H1 (cell line): ENCODE results near the gene ISG20L2. TPM values are rescaled to one million over a fixed set of nuclear protein-coding genes. Genes with fewer than 3 reads are reported as not detected.

Experiments used
- CTCF ChIA-PET: fragments of 300-600 bp; sonication (Branson Sonifier 250); formaldehyde crosslinking; loops from one replicate; lab custom pipeline; 2021; ENCODE audit not compliant: partially characterized antibody; lab: Charles Lee
- POLR2A ChIA-PET: fragments of 300-600 bp; sonication (Branson Sonifier 250); formaldehyde crosslinking; loops from one replicate; lab custom pipeline; 2021; ENCODE audit warnings: inconsistent platforms; ENCODE audit not compliant: partially characterized antibody; lab: Charles Lee
- DNase-seq, 2 experiments: peaks; one replicate each; pipeline versions ENCODE4 v3.0.0 to v3.0.0-alpha.2; 2010 to 2022; ENCODE audit warnings: low spot score in 2 of 2, low read depth in 1 of 2, mixed read lengths in 1 of 2
- FAIRE-seq: peaks from 2 replicates; lab custom pipeline; 2011; peaks lifted over from hg19 to GRCh38; lab: Jason Lieb, UNC
- H2AFZ ChIP-seq: 2 replicates; pipeline ENCODE4 v1.8.1; 2012; ENCODE audit warnings: low read length, inconsistent platforms
- H2AK5ac ChIP-seq: 2 replicates; pipeline ENCODE4 v1.6.1; 2013; ENCODE audit warnings: low read depth, low read length
- H2BK120ac ChIP-seq: replicated peaks from 2 replicates; pipeline ENCODE3; 2013; ENCODE audit warnings: low read depth, low read length, inconsistent platforms
- H2BK12ac ChIP-seq: 2 replicates; pipeline ENCODE4 v1.6.1; 2013; ENCODE audit warnings: low read depth, low read length
- H2BK15ac ChIP-seq: 2 replicates; pipeline ENCODE4 v1.6.1; 2013; ENCODE audit warnings: low read length
- H2BK20ac ChIP-seq: 2 replicates; pipeline ENCODE4 v1.6.1; 2013; ENCODE audit warnings: low read length
- H2BK5ac ChIP-seq: 2 replicates; pipeline ENCODE4 v1.6.1; 2013; ENCODE audit warnings: low read depth, low read length
- H3K14ac ChIP-seq: 2 replicates; pipeline ENCODE4 v1.6.1; 2013; ENCODE audit warnings: inconsistent platforms; ENCODE audit not compliant: insufficient read length
- H3K18ac ChIP-seq: 2 replicates; pipeline ENCODE4 v1.6.1; 2013; ENCODE audit warnings: low read length; ENCODE audit errors: extremely low read depth
- H3K23ac ChIP-seq: 2 replicates; pipeline ENCODE4 v1.6.1; 2013; ENCODE audit warnings: inconsistent platforms; ENCODE audit not compliant: insufficient read length
- H3K23me2 ChIP-seq: 2 replicates; pipeline ENCODE4 v1.6.1; 2013; ENCODE audit warnings: low read depth, low read length
- H3K27ac ChIP-seq: 2 replicates; pipeline ENCODE4 v1.6.1; 2011; ENCODE audit warnings: low read depth, low read length, inconsistent platforms
- H3K27me3 ChIP-seq, 4 experiments: replicated peaks in 1 of 4; 1 replicate in 1 of 4; 2 replicates in 3 of 4; pipeline versions ENCODE4 v1.6.1 to v1.8.1; 2011 to 2013; ENCODE audit warnings: low read length in 3 of 4, mild to moderate bottlenecking in 3 of 4, inconsistent platforms in 2 of 4, mixed read lengths in 2 of 4, moderate library complexity in 1 of 4; ENCODE audit not compliant: control insufficient read depth in 3 of 4, insufficient read depth in 3 of 4; ENCODE audit errors: extremely low read depth in 1 of 4
- H3K36me3 ChIP-seq, 4 experiments: 2 replicates each; pipeline versions ENCODE4 v1.6.1 to v1.8.1; 2011 to 2013; ENCODE audit warnings: mild to moderate bottlenecking in 4 of 4, low read length in 3 of 4, moderate library complexity in 2 of 4, control low read depth in 1 of 4, inconsistent platforms in 1 of 4; ENCODE audit not compliant: insufficient read depth in 4 of 4, control insufficient read depth in 2 of 4
- H3K4ac ChIP-seq: replicated peaks from 2 replicates; pipeline ENCODE3; 2013; ENCODE audit warnings: low read length, low read depth, mixed read lengths, inconsistent platforms; ENCODE audit not compliant: insufficient read length
- H3K4me1 ChIP-seq, 4 experiments: replicated peaks in 1 of 4; 1 replicate in 1 of 4; 2 replicates in 3 of 4; pipeline versions ENCODE4 v1.6.1 to v1.8.1; 2011 to 2013; ENCODE audit warnings: low read length in 3 of 4, inconsistent platforms in 2 of 4, mixed read lengths in 1 of 4; ENCODE audit not compliant: insufficient read depth in 4 of 4, control insufficient read depth in 3 of 4
- H3K4me2 ChIP-seq, 2 experiments: 2 replicates each; pipeline versions ENCODE4 v1.6.1 to v1.8.1; 2011 to 2013; ENCODE audit warnings: low read depth in 2 of 2, low read length in 2 of 2, control low read depth in 1 of 2, inconsistent platforms in 1 of 2, mild to moderate bottlenecking in 1 of 2; ENCODE audit not compliant: insufficient read depth in 1 of 2
- H3K4me3 ChIP-seq, 4 experiments: fragments of 200-600, 300-600 bp in 1 of 4; sonication (generic), shearing (Covaris generic), sonication (Bioruptor Twin) in 1 of 4; 2 replicates each; pipeline versions ENCODE4 v1.5.1 to v1.8.1; 2011 to 2016; ENCODE audit warnings: low read length in 4 of 4, low read depth in 3 of 4, control low read depth in 2 of 4, inconsistent platforms in 2 of 4, mild to moderate bottlenecking in 2 of 4, mixed read lengths in 1 of 4, moderate library complexity in 1 of 4; ENCODE audit not compliant: insufficient read depth in 2 of 4; ENCODE audit errors: extremely low read depth in 1 of 4
- H3K56ac ChIP-seq: replicated peaks from 2 replicates; pipeline ENCODE3; 2013; ENCODE audit warnings: low read depth, mild to moderate bottlenecking, mixed read lengths, low read length, inconsistent platforms; ENCODE audit not compliant: insufficient read length
- H3K79me1 ChIP-seq: 2 replicates; pipeline ENCODE4 v1.6.1; 2013; ENCODE audit warnings: low read depth, low read length, control low read depth
- H3K79me2 ChIP-seq, 2 experiments: 2 replicates each; pipeline versions ENCODE4 v1.6.1 to v1.8.1; 2012 to 2013; ENCODE audit warnings: low read length in 2 of 2, mild to moderate bottlenecking in 2 of 2, inconsistent platforms in 1 of 2; ENCODE audit not compliant: insufficient read depth in 2 of 2, control insufficient read depth in 1 of 2
- H3K9ac ChIP-seq, 4 experiments: replicated peaks in 1 of 4; 1 replicate in 1 of 4; 2 replicates in 3 of 4; pipeline versions ENCODE4 v1.6.1 to v1.8.1; 2011 to 2013; ENCODE audit warnings: low read depth in 3 of 4, low read length in 3 of 4, control low read depth in 2 of 4, mild to moderate bottlenecking in 2 of 4, moderate library complexity in 2 of 4, inconsistent platforms in 1 of 4; ENCODE audit errors: extremely low read depth in 1 of 4
- H3K9me3 ChIP-seq, 2 experiments: 2 replicates each; pipeline versions ENCODE4 v1.6.1 to v1.8.1; 2012 to 2013; ENCODE audit warnings: mild to moderate bottlenecking in 2 of 2, moderate library complexity in 2 of 2, control low read depth in 1 of 2, inconsistent platforms in 1 of 2, low read depth in 1 of 2, low read length in 1 of 2, mixed read lengths in 1 of 2; ENCODE audit not compliant: insufficient read depth in 2 of 2
- H4K20me1 ChIP-seq, 2 experiments: replicated peaks in 1 of 2; 2 replicates each; pipeline versions ENCODE3 to v1.8.1; 2011 to 2013; ENCODE audit warnings: inconsistent platforms in 2 of 2, low read length in 2 of 2, mild to moderate bottlenecking in 1 of 2; ENCODE audit not compliant: insufficient read depth in 2 of 2, control insufficient read depth in 1 of 2
- H4K5ac ChIP-seq: 2 replicates; pipeline ENCODE4 v1.6.1; 2013; ENCODE audit warnings: low read length, low read depth, mixed read lengths, inconsistent platforms; ENCODE audit not compliant: insufficient read length
- H4K8ac ChIP-seq: 2 replicates; pipeline ENCODE4 v1.8.0; 2013; ENCODE audit warnings: mild to moderate bottlenecking, moderate library complexity, low read length, inconsistent platforms; ENCODE audit not compliant: insufficient read depth; ENCODE audit errors: extremely low read depth
- H4K91ac ChIP-seq: replicated peaks from 2 replicates; pipeline ENCODE3; 2013; ENCODE audit warnings: low read length, mixed read lengths, inconsistent platforms; ENCODE audit not compliant: insufficient read length
- E2F6 ChIP-seq: IDR thresholded peaks from 2 replicates; pipeline ENCODE4 v1.6.1; 2012; ENCODE audit warnings: inconsistent platforms
- PHF8 ChIP-seq: fragments of 200-600 bp; sonication (generic); conservative IDR thresholded peaks from 2 replicates; pipeline ENCODE4 v1.7.1; 2012; ENCODE audit warnings: low read depth, mild to moderate bottlenecking, inconsistent platforms, low read length, moderate library complexity
- POLR2AphosphoS5 ChIP-seq: IDR thresholded peaks from 2 replicates; pipeline ENCODE4 v1.6.1; 2011; ENCODE audit warnings: low read depth, low read length
- POU5F1 ChIP-seq: IDR thresholded peaks from 2 replicates; pipeline ENCODE4 v1.6.1; 2011; ENCODE audit warnings: low read depth, mild to moderate bottlenecking, low read length, moderate library complexity
- TAF1 ChIP-seq: IDR thresholded peaks from 2 replicates; pipeline ENCODE4 v1.6.1; 2011; ENCODE audit warnings: mild to moderate bottlenecking, low read depth, low read length
- TCF12 ChIP-seq: IDR thresholded peaks from 2 replicates; pipeline ENCODE4 v1.6.1; 2011; ENCODE audit warnings: low read depth, mild to moderate bottlenecking, low read length
- TEAD4 ChIP-seq: IDR thresholded peaks from 2 replicates; pipeline ENCODE4 v1.6.1; 2012; ENCODE audit warnings: low read depth, low read length, inconsistent platforms, mixed read lengths
- USF2 ChIP-seq: IDR thresholded peaks from 2 replicates; pipeline ENCODE4 v1.6.1; 2011; ENCODE audit warnings: low read length, improper control_type of control experiment
- WGBS, 2 experiments: shearing (Covaris generic) in 1 of 2; methylation state at CpG; one replicate each; pipeline versions ENCODE4 v1.1.6 to v1.1.7; 2013 to 2015; ENCODE audit warnings: low lambda C conversion rate in 2 of 2, mixed read lengths in 2 of 2, inconsistent platforms in 1 of 2, low coverage in 1 of 2, missing lambda C conversion rate in 1 of 2; ENCODE audit not compliant: insufficient replicate concordance in 2 of 2, insufficient coverage in 1 of 2, insufficient read length in 1 of 2; ENCODE audit errors: extremely low coverage in 1 of 2, missing lambda C conversion rate in 1 of 2; 5-methylcytosine and 5-hydroxymethylcytosine counted together
- polyA plus RNA-seq, 7 experiments: library from polyadenylated mRNA; depleted of rRNA in 3 of 7; stranded (reverse) in 5 of 7; unstranded in 2 of 7; fragments of >200 nt in 5 of 7; fragments of 200-250 nt in 2 of 7; gene quantifications; 1 replicate in 5 of 7; 2 replicates in 1 of 7; 4 replicates in 1 of 7; pipeline versions ENCODE4 v1.2.1 to v1.2.3, GENCODE V29; 2011 to 2013; ENCODE audit warnings: missing spikeins in 2 of 7, mixed read lengths in 2 of 7
- total RNA-seq: library from RNA; stranded (reverse); fragmentation: NEBNext Ultra II Directional; extraction: Animal tissue kit (Norgen Biotek cat#: 25700); gene quantifications from 2 replicates; pipeline ENCODE4 v1.2.1, GENCODE V29; 2021

ISG20L2 gene
- total and polyA plus RNA-seq, 2 of the 8 experiments (the other 6 are each of a cell fraction or from before 2014, with no cell fraction given) = 47.5 to 53.0 TPM

- peak overlapping the region in 3 of 4 experiments; percentile 60 to 83 (median 81); a peak in 6 of 7 replicates for H3K9ac ChIP-seq
- H2BK15ac ChIP-seq = peak overlapping the region; percentile 92
- H4K5ac ChIP-seq = no peak overlapping the region
- H3K4ac ChIP-seq = peak overlapping the region; percentile 62
- H2BK20ac ChIP-seq = peak overlapping the region; percentile 90
- ChIA-PET POLR2A (interaction anchor here (0.8 to 13.8 kb wide), 15 partner anchors 12 to 208 kb away, joined by 3 to 419 read pairs (median 10); partner anchors contain the start of genes CRABP2, ISG20L2, METTL25B and MRPL24), CTCF (interaction anchor here (0.9 to 66.0 kb wide), 8 partner anchors 12 to 238 kb away, joined by 3 to 4284 read pairs (median 7); partner anchors contain the start of genes BCAN, CRABP2, HAPLN2 and ISG20L2)
- no peak overlapping the region for H3K23ac ChIP-seq
- H4K91ac ChIP-seq = peak overlapping the region; percentile 48
- peaks cover 15% of the 10 kb centered on the region; the same call in 1 of the 2 replicates for H3K79me1 ChIP-seq
- H2BK120ac ChIP-seq = no peak overlapping the region
- no peaks in the 10 kb centered on the region; a peak in 2 of 7 replicates for H3K27me3 ChIP-seq
- FAIRE-seq (no peak), DNase-seq (peak in 1 of 2 experiments; percentile 58)
- no peak overlapping the region for H3K56ac ChIP-seq
- H3K14ac ChIP-seq = no peak overlapping the region
- peaks cover 3 to 10% of the 10 kb centered on the region in 2 experiments for H4K20me1 ChIP-seq
- peak overlapping the region; percentile 71 to 87 for H3K4me2 ChIP-seq
- H3K4me3 ChIP-seq = peak overlapping the region; percentile 64 to 84 (median 74)
- no peak overlapping the region for H2AFZ ChIP-seq
- H3K9me3 ChIP-seq = no peaks in the 10 kb centered on the region
- H3K36me3 ChIP-seq = peaks cover 4 to 28% (median 12%) of the 10 kb centered on the region in 4 experiments; a peak in 7 of 8 replicates
- H2BK12ac ChIP-seq = peak overlapping the region; percentile 84
- 56% methylated on average over 18 of the region's 18 CpGs; no CpG with 5 or more reads in 1 of the 2 experiments for WGBS, 2 experiments
- peak overlapping the region; percentile 97 for H2AK5ac ChIP-seq
- peak overlapping the region; percentile 98; the same call in 1 of the 2 replicates for H2BK5ac ChIP-seq
- H4K8ac ChIP-seq = no peak overlapping the region
- peaks cover 18% of the 10 kb centered on the region for H3K23me2 ChIP-seq
- peaks cover 7 to 39% (median 34%) of the 10 kb centered on the region in 4 experiments for H3K4me1 ChIP-seq
- no peak overlapping the region for H3K27ac ChIP-seq
- H3K18ac ChIP-seq = peak overlapping the region; percentile 71
- peaks cover 5 to 43% of the 10 kb centered on the region in 2 experiments; a peak in 3 of 4 replicates for H3K79me2 ChIP-seq
- TF ChIP-seq TEAD4 (0 out of 2 replicates have a peak, but pooled peaks have one; percentile 23), POLR2AphosphoS5 (peak; percentile 65), TAF1 (0 out of 2 replicates have a peak, but pooled peaks have one; percentile 13), USF2 (no peak), E2F6 (peak; percentile 8; the same call in 1 of the 2 replicates), PHF8 (no peak), POU5F1 (no peak), TCF12 (0 out of 2 replicates have a peak, but pooled peaks have one; percentile 26)
These were observed 53.1 kb downstream of the ISG20L2 start for GRCh38 chr1:156675210-156676113.
